Mononuclear cell (primary cell): ENCODE measurements around the gene DISC1. TPM values are rescaled to one million over a fixed set of nuclear protein-coding genes. Genes with fewer than 3 reads are reported as not detected.

Experiments
- H3K27me3 ChIP-seq: 2 replicates; pipeline ENCODE4 v1.6.0; 2011; ENCODE audit warnings: low read length, control low read depth; ENCODE audit not compliant: insufficient read depth
- H3K4me1 ChIP-seq: 2 replicates; pipeline ENCODE4 v1.5.1; 2011; ENCODE audit warnings: mild to moderate bottlenecking, low read length, control low read depth; ENCODE audit not compliant: insufficient read depth
- H3K4me3 ChIP-seq: 2 replicates; pipeline ENCODE4 v1.5.1; 2011; ENCODE audit warnings: mild to moderate bottlenecking, low read length, moderate library complexity
- H3K9me3 ChIP-seq: 2 replicates; pipeline ENCODE4 v1.5.1; 2011; ENCODE audit warnings: low read depth, mild to moderate bottlenecking, control low read depth, low read length
- total RNA-seq: library from RNA; depleted of rRNA; stranded (reverse); fragments of >200 nt; gene quantifications from one replicate; pipeline ENCODE4 v1.2.3, GENCODE V29; 2012

The DISC1 gene
- total RNA-seq, 1 donor: 17.2 TPM

GRCh38 chr1:231986631-231987336 is 360.2 kb downstream of the DISC1 start:
- Histone ChIP-seq H3K4me3 (no peak overlapping the region), H3K4me1 (peaks cover 13% of the 10 kb centered on the region), H3K27me3 (no peaks in the 10 kb centered on the region), H3K9me3 (no peaks in the 10 kb centered on the region)

- no peaks in the 10 kb centered on the region for H3K27me3 ChIP-seq
- no peaks in the 10 kb centered on the region for H3K9me3 ChIP-seq
- H3K4me1 ChIP-seq: peaks cover 13% of the 10 kb centered on the region
- H3K4me3 ChIP-seq: no peak overlapping the region
These were observed 363.8 kb downstream of the DISC1 start for GRCh38 chr1:231990388-231990787.

- Histone ChIP-seq H3K4me1 (peaks cover 13% of the 10 kb centered on the region), H3K9me3 (no peaks in the 10 kb centered on the region), H3K4me3 (no peak overlapping the region), H3K27me3 (no peaks in the 10 kb centered on the region)
These were observed 364.6 kb downstream of the DISC1 start for GRCh38 chr1:231991231-231991630.

- peaks cover 13% of the 10 kb centered on the region for H3K4me1 ChIP-seq
- no peaks in the 10 kb centered on the region for H3K9me3 ChIP-seq
- H3K27me3 ChIP-seq: no peaks in the 10 kb centered on the region
- no peak overlapping the region for H3K4me3 ChIP-seq
These were observed 367.4 kb downstream of the DISC1 start for GRCh38 chr1:231993968-231994455.

- no peaks in the 10 kb centered on the region for H3K4me1 ChIP-seq
- H3K9me3 ChIP-seq: no peaks in the 10 kb centered on the region
- no peak overlapping the region for H3K4me3 ChIP-seq
- H3K27me3 ChIP-seq: no peaks in the 10 kb centered on the region
These were observed 372.2 kb downstream of the DISC1 start for GRCh38 chr1:231998791-231999190.

- H3K4me3 ChIP-seq: no peak overlapping the region
- no peaks in the 10 kb centered on the region for H3K4me1 ChIP-seq
- no peaks in the 10 kb centered on the region for H3K9me3 ChIP-seq
- H3K27me3 ChIP-seq: no peaks in the 10 kb centered on the region
These were observed 378.7 kb downstream of the DISC1 start for GRCh38 chr1:232005300-232005699.

- H3K9me3 ChIP-seq: no peaks in the 10 kb centered on the region
- H3K27me3 ChIP-seq: no peaks in the 10 kb centered on the region
- H3K4me3 ChIP-seq: no peak overlapping the region
- H3K4me1 ChIP-seq: peaks cover 9% of the 10 kb centered on the region
These were observed 383.2 kb downstream of the DISC1 start for GRCh38 chr1:232009741-232010140.

- H3K9me3 ChIP-seq: no peaks in the 10 kb centered on the region
- no peak overlapping the region for H3K4me3 ChIP-seq
- no peaks in the 10 kb centered on the region for H3K27me3 ChIP-seq
These were observed 385.4 kb downstream of the DISC1 start for GRCh38 chr1:232011961-232012360.

GRCh38 chr1:232012773-232013386 is 386.3 kb downstream of the DISC1 start:
- Histone ChIP-seq H3K4me3 (no peak overlapping the region), H3K4me1 (peaks cover 9% of the 10 kb centered on the region), H3K27me3 (no peaks in the 10 kb centered on the region), H3K9me3 (no peaks in the 10 kb centered on the region)

More at GRCh38 chr1:232011961-232012360, 385.4 kb downstream of the DISC1 start:
- peaks cover 9% of the 10 kb centered on the region for H3K4me1 ChIP-seq

GRCh38 chr1:232014941-232015340 is 388.4 kb downstream of the DISC1 start:
- H3K9me3 ChIP-seq: no peaks in the 10 kb centered on the region
- peaks cover 9% of the 10 kb centered on the region for H3K4me1 ChIP-seq
- no peaks in the 10 kb centered on the region for H3K27me3 ChIP-seq
- H3K4me3 ChIP-seq: no peak overlapping the region

GRCh38 chr1:232016616-232017015 is 390.0 kb downstream of the DISC1 start:
- H3K4me3 ChIP-seq: no peak overlapping the region
- peaks cover 9% of the 10 kb centered on the region for H3K4me1 ChIP-seq
- H3K27me3 ChIP-seq: no peaks in the 10 kb centered on the region
- no peaks in the 10 kb centered on the region for H3K9me3 ChIP-seq

GRCh38 chr1:232017057-232017456 is 390.5 kb downstream of the DISC1 start:
- Histone ChIP-seq H3K4me3 (no peak overlapping the region), H3K27me3 (no peaks in the 10 kb centered on the region), H3K4me1 (peaks cover 9% of the 10 kb centered on the region), H3K9me3 (no peaks in the 10 kb centered on the region)

GRCh38 chr1:232017759-232018158 is 391.2 kb downstream of the DISC1 start:
- Histone ChIP-seq H3K27me3 (no peaks in the 10 kb centered on the region), H3K4me1 (peaks cover 5% of the 10 kb centered on the region), H3K4me3 (no peak overlapping the region), H3K9me3 (no peaks in the 10 kb centered on the region)

GRCh38 chr1:232018231-232019025 is 391.8 kb downstream of the DISC1 start:
- Histone ChIP-seq H3K4me3 (no peak overlapping the region), H3K4me1 (no peaks in the 10 kb centered on the region), H3K27me3 (no peaks in the 10 kb centered on the region), H3K9me3 (no peaks in the 10 kb centered on the region)

GRCh38 chr1:232019026-232019340 is 392.4 kb downstream of the DISC1 start:
- H3K4me3 ChIP-seq: no peak overlapping the region
- H3K27me3 ChIP-seq: no peaks in the 10 kb centered on the region
- H3K9me3 ChIP-seq: no peaks in the 10 kb centered on the region
- H3K4me1 ChIP-seq: no peaks in the 10 kb centered on the region
